A673 (cell line): ENCODE measurements around the gene NECTIN1. TPM values are rescaled to one million over a fixed set of nuclear protein-coding genes. Genes with fewer than 3 reads are reported as not detected.
"Not testable (repeated sequence)": the region's sequence is repeated elsewhere in the genome, so short reads cannot be mapped to it uniquely, and the experiment has no call there.

Experiments used
- BruUV-seq: library from RNA; stranded (reverse); fragments of 400-500 nt; replicated peaks from 2 replicates; lab custom pipeline; 2021; lab: Mats Ljungman, UMichigan
- CTCF ChIA-PET: fragments of 300-600 bp; sonication (Branson Sonifier 250); formaldehyde crosslinking; loops from one replicate; lab custom pipeline; 2022; ENCODE audit warnings: antibody characterized with exemption; lab: Charles Lee
- POLR2A ChIA-PET: fragments of 300-600 bp; sonication (Branson Sonifier 250); formaldehyde crosslinking; loops from one replicate; lab custom pipeline; 2022; ENCODE audit warnings: antibody characterized with exemption; ENCODE audit not compliant: low non-redundant PET; lab: Charles Lee
- DNase-seq: peaks from one replicate; pipeline ENCODE4 v3.0.0-alpha.2; 2015; ENCODE audit warnings: low spot score
- H3K27ac ChIP-seq: fragments of 200-600 bp; sonication (generic); 2 replicates; pipeline ENCODE4 v1.5.1; 2016; ENCODE audit warnings: mixed run types, low read depth, mild to moderate bottlenecking, mixed read lengths, antibody characterized with exemption, low read length; ENCODE audit not compliant: poor library complexity, severe bottlenecking
- H3K27me3 ChIP-seq: fragments of 200-600 bp; sonication (generic); replicated peaks from 2 replicates; pipeline ENCODE4 v1.6.1; 2017; ENCODE audit warnings: mixed run types, low read depth, mild to moderate bottlenecking, mixed read lengths, antibody characterized with exemption, low read length; ENCODE audit not compliant: insufficient read depth, poor library complexity
- H3K36me3 ChIP-seq: fragments of 200-600 bp; sonication (generic); 2 replicates; pipeline ENCODE4 v1.6.1; 2016; ENCODE audit warnings: mixed run types, mild to moderate bottlenecking, mixed read lengths, antibody characterized with exemption, low read length; ENCODE audit not compliant: insufficient read depth, poor library complexity, severe bottlenecking
- H3K4me1 ChIP-seq: fragments of 200-600 bp; sonication (generic); 2 replicates; pipeline ENCODE4 v1.6.1; 2017; ENCODE audit warnings: mixed run types, mild to moderate bottlenecking, mixed read lengths, antibody characterized with exemption, low read length; ENCODE audit not compliant: insufficient read depth, poor library complexity, severe bottlenecking
- H3K4me3 ChIP-seq: fragments of 200-600 bp; sonication (generic); 2 replicates; pipeline ENCODE4 v1.5.1; 2016; ENCODE audit warnings: low read depth, mixed run types, mild to moderate bottlenecking, mixed read lengths, low read length; ENCODE audit not compliant: poor library complexity, severe bottlenecking
- H3K9me3 ChIP-seq: fragments of 200-600 bp; sonication (generic); 2 replicates; pipeline ENCODE4 v1.6.1; 2016; ENCODE audit warnings: mixed run types, low read depth, mild to moderate bottlenecking, mixed read lengths, antibody characterized with exemption, low read length; ENCODE audit not compliant: poor library complexity, severe bottlenecking
- EZH2 ChIP-seq: fragments of 200-600 bp; sonication (generic); IDR thresholded peaks from 2 replicates; pipeline ENCODE4 v1.6.1; 2017; ENCODE audit warnings: borderline replicate concordance, low read depth, mild to moderate bottlenecking, mixed read lengths, antibody characterized with exemption, low read length; ENCODE audit not compliant: poor library complexity, severe bottlenecking
- intact Hi-C: fragments of 100-400 bp; cut with micrococcal nuclease; formaldehyde crosslinking; loops from one replicate; pipeline ENCODE4 v1.10.0; 2022; ENCODE audit not compliant: unreplicated experiment
- total RNA-seq: library from RNA; stranded (reverse); gene quantifications from 2 replicates; pipeline ENCODE4 v1.2.3, GENCODE V29; 2021
- TF ChIP-seq, protein P1 (sequence below): fragments of 300-800, 200-600 bp; sonication (generic); conservative IDR thresholded peaks from 2 replicates; pipeline ENCODE4 v1.5.1; 2017; ENCODE audit warnings: low read depth, mild to moderate bottlenecking, antibody characterized with exemption, low read length, moderate library complexity, mixed read lengths

NECTIN1 gene
- total RNA-seq, 1 experiment from 2014 or later, result 10.1 TPM

DNA sequence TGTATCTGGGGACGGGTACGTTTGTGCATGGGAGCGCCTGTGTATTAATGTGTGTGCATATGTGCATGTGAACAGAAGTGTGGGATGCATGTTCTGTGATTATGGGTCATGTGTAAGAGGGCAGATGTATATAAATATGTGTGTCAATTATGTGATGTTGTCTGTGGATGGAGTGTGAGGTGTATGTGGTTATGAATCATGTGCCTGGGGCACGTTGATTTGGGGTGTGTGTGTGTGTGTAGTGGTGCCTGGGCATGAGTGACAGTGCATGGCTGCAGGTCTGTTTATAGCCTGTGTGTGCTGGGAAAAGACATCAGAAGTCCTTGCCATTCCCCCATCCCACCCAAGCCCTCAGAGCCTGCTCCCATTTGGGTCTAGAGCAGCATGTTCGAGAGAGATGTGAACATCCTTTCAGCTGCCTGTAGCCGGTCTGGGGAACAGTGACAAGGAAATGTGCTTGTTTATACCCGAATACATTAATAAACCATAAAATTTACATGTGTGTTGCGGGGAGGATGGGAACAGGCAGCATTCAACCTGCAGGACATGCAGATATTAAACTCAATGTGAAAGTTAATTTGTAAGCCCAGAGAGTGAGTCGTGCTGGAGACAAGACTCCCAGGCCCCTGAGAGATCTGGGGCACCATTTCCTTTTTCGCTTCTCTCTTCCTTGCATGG, 129.0 kb downstream of the NECTIN1 start:
- H3K27me3 ChIP-seq, result no peaks in the 10 kb centered on the region
- H3K4me3 ChIP-seq, result no peak overlapping the region
- H3K9me3 ChIP-seq, result no peaks in the 10 kb centered on the region
- no TSS peak for BruUV-seq
- no peak overlapping the region for H3K27ac ChIP-seq
- no peaks in the 10 kb centered on the region for H3K36me3 ChIP-seq
- no peak for DNase-seq
- TF ChIP-seq EZH2, result no peak
- TF ChIP-seq, protein P1, sequence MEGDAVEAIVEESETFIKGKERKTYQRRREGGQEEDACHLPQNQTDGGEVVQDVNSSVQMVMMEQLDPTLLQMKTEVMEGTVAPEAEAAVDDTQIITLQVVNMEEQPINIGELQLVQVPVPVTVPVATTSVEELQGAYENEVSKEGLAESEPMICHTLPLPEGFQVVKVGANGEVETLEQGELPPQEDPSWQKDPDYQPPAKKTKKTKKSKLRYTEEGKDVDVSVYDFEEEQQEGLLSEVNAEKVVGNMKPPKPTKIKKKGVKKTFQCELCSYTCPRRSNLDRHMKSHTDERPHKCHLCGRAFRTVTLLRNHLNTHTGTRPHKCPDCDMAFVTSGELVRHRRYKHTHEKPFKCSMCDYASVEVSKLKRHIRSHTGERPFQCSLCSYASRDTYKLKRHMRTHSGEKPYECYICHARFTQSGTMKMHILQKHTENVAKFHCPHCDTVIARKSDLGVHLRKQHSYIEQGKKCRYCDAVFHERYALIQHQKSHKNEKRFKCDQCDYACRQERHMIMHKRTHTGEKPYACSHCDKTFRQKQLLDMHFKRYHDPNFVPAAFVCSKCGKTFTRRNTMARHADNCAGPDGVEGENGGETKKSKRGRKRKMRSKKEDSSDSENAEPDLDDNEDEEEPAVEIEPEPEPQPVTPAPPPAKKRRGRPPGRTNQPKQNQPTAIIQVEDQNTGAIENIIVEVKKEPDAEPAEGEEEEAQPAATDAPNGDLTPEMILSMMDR, result no peak
- ChIA-PET CTCF (no interaction called here), POLR2A (no interaction called here)
- intact Hi-C loops, result no loop called here
- no peaks in the 10 kb centered on the region for H3K4me1 ChIP-seq

DNA sequence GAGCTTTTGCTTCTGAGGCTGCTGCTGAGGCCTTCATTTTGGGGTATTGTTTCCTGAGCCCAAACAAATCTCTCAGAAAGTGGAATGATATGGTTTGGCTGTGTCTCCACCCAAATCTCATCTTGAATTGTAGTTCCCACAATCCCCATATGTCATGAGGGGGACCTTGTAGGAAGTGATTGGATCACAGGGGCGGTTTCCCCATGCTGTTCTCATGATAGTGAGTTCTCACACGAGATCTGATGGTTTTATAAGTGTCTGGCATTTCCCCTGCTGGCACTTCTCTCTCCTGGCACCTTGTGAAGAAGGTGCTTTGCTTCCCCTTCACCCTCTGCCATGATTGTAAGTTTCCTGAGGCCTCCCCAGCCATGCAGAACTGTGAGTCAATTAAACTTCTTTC, 133.1 kb downstream of the NECTIN1 start:
- H3K9me3 ChIP-seq, H3K4me3 ChIP-seq, BruUV-seq, H3K4me1 ChIP-seq, DNase-seq, H3K27ac ChIP-seq, intact Hi-C loops, CTCF ChIA-PET, POLR2A ChIA-PET, H3K36me3 ChIP-seq, H3K27me3 ChIP-seq: not testable (repeated sequence)

DNA sequence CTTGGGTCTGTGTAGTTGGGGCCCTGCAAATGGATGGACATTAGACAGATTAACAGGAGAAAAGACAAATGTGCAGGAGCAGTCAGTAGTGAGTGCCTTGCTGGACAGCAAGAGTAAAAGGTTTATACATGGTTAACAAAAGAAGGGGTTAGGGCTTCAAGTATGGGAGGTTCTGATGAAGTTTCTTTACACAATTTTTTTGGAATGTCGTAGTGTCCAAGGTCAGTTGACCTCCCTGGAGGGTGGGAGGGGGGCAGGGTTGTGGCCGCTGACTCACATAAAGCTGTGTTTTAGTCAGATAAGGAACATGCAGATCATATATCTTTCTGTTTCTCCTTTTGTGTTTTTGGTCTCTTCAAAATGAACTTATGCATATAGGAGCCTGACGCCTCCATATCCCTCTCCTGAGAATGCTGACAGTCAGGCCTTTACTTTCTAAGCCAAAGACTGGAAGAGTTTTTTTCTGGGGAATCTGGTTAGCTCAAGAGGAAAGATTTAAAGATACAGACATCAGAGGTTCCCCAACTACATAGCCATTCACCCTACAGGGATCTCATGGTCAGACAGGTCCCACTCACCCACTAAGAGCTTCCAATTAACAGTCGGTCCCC, 134.3 kb downstream of the NECTIN1 start:
- Histone ChIP-seq H3K4me1 (peaks cover 4% of the 10 kb centered on the region), H3K36me3 (no peaks in the 10 kb centered on the region), H3K9me3 (peaks cover 3% of the 10 kb centered on the region), H3K27me3 (no peaks in the 10 kb centered on the region), H3K4me3 (no peak overlapping the region), H3K27ac (no peak overlapping the region)
- POLR2A ChIA-PET, result no interaction called here
- no peak for DNase-seq
- BruUV-seq, result no TSS peak
- intact Hi-C loops, result no loop called here
- CTCF ChIA-PET, result no interaction called here
- TF ChIP-seq, protein P1, result no peak
- no peak for TF ChIP-seq EZH2
